ENCODE results near the gene TANC1.

- no peak for TF ChIP-seq POLR2A (IDR thresholded peaks at IDR 0.05)
- no peak for TF ChIP-seq CTCF (IDR thresholded peaks at IDR 0.05)
Observed at GRCh38 chr2:159093497-159093896, 125.1 kb downstream of the TANC1 start.

Measured in right lobe of liver (tissue), 4 donors.